ENCODE measurements around the gene DNMBP.
"Not testable (repeated sequence)": the region's sequence is repeated elsewhere in the genome, so short reads cannot be mapped to it uniquely, and the experiment has no call there.

The DNMBP gene

DNA sequence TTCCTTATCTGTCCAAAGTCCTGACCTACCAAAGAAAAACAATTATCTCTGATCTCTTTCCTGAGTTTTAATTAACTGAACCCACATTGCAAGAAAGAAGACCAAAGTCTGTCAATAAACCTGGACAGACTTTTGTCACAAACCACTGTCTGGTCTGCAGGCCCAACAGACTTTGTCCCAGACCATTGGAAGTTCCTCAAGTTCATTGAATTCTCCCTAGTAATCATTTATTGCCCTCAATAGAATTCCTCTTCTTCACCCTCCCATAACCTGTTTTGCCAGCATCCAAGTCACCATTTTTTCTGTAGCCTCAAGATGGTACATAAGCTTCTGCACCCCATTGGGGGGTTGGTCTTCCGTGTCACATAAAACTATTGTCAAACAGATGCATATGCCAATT is 3.9 kb upstream of the DNMBP start:
- no peak for DNase-seq

DNA sequence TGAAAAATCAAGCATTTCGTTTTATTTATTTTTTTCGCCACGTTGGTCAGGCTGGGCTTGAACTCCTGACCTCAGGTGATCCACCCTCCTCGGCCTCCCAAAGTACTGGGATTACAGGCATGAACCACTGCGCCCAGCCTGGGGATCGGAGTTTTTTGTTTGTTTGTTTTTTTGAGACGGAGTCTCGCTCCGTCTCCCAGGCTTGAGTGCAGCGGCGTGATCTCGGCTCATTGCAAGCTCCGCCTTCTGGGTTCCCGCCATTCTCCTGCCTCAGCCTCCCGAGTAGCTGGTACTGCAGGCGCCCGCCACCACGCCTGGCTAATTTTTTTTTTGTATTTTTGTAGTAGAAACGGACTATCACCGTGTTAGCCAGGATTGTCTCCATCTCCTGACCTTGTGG is 2.2 kb upstream of the DNMBP start:
- not testable (repeated sequence) for DNase-seq

DNA sequence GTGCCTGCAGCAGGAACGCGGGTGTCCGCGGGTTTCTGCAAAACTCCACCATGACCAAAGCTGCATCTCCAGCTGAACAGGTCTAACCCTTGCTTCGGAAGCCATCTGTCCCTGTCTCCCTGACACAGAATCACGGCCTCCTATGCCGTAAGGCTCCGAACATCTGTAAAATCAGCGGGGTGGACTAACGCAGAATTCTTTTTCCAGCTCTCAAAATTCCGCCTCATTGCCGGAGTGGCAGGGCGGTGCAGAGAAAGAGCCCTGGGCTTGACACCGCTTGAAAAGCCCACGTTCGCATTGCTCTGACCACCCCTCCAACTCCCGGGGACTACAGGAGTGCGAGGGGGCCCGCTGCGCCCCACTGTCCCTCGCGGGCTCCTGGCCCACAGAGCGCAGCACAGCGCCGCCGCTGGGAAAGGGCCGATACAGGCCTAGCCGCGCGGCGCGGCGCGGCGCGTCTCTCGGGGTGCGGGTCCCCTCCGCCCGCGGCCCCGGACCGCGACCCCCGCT is 409 bp downstream of the DNMBP start:
- no peak for DNase-seq

DNA sequence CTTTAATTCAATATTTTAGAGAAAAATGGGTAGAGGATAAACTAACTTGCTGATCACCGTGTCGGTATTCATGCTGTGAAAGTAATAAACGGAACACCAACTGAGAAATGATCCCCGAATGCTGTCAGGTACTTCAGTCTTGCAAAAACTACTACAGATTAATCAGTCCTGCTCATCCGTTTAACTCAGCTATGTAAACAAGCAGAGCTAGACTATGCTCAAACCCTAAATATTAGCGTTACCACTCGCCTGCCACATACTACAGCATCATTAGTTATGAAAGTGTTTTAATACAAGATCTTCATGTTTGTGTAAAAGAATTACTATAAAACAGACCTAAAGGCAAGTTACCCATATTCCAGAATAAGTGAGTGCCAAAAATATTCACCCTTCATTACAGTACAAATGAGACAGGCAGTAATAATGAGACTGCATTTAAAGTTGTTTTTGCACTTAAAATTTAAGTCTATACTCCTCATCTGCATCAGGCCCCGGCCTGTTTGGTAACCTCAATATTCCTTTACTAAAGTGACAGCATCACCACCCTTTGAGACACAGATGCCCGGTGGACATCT is 952 bp downstream of the DNMBP start:
- DNase-seq = no peak

DNA sequence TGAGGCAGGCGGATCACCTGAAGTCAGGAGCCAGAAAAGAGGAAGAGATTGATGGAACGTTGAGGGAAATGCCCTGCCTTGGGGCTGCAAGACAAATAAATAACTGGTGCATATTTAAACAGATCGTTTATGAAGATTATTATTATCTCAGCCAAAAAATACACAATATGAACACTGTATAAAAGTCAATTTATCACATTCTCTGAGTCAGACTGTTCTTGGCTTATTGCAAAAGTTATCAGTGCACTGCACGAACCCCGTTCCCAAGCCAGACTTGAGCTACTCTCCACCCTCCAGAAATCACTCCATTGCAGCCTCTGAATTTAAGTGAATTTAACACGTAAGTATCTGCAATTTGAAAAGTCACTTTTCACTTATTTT is 1.6 kb downstream of the DNMBP start:
- no peak for DNase-seq

DNA sequence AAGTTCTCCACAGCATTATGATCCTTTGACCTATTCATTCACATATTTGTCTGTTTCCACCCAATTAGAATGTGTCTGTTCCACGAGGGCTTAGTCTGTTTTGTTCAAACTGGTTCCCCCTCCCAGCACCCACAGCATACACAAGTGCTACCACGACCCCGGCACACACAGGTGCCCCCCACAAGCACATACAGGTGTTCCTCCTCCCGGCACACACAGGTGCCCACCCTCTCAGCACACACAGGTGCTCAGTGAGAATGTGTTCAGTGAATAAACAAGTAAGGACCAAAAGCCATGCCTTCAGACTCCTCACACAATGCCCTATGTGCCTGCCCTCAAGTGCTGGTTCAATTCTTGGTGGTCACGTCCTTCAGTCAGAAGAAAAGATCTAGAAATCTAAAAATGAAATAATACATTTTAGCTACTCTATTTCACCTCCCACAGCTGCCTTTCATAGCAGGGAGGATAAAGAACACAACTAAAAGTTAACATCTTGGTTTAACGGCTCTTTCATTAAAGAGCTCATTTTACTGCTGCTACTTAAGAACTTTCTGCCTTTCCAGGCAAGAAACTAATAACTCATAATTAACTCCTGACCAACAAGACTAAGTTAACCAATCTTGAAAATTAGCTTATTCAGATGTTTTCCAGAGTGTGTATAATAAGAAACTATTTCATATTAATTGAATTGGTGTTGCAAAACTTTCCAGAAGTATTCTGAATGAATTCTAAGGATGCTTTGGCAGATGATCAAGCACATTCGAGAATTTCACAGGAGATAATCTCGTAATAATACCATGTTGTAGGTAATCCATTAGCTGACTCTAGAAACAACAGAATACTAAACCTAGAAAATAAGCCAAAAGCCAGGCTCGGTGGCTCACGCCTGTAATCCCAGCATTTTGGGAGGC is 2.3 kb downstream of the DNMBP start:
- no peak for DNase-seq

DNA sequence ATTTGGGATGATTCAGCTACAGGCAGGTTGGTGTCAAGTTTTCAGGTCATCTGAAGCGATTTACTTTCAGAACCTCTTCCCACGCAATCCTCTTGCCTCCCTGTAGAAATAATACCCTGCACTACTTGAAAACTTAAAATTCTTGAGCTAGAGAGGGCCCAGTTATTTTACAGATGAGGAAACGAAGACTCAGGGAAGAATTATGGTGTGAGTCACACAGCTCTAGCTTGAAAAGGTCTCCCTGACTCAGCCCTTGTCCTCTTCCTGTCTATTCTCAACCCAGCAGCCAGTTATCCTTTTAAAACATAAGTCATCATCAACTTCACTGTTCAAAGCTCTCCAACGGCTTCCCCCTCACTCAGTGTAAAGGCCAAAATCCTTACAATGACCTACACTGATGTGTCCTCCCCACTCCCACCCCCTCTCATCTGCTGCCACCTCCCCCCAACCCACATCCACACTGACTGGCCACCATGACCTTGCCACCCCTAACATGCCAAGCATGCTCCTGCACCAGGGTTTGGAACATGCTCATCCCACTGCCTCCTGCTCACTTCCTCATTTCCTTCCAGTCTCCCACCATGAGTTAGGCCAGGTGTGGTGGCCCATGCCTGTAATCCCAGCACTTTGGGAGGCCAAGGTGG is 3.4 kb downstream of the DNMBP start:
- no peak for DNase-seq

DNA sequence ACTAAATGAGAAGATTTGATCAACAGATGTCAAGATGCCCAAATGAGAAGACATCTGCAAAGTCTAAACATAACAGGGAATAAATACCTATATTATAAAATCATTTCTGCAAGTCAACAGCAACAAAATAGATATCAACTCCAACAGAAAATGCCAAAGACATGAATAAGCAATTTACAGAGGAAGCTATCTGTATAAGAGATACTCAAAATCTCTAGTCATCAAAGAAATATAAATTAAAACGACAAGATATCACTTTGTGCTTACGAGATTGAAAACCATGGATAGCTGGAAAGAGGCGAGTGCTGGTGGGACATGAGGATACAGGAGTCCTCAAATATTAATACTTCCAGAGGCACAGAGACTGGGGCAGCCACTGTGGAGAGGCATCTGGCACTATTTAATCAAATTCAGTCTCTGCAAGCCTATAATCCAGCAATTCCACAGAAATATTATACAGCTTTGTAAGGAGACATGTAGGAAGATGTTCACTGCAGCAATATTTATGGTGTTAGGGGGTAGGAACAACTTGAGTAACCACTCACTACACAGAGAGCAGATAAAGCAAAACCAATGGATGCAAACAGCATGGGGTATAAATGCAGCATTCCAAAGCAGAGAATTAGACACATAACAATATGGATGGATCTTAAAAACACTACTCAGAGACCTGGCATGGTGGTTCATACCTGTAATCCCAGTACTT is 4.8 kb downstream of the DNMBP start:
- DNase-seq = no peak

DNA sequence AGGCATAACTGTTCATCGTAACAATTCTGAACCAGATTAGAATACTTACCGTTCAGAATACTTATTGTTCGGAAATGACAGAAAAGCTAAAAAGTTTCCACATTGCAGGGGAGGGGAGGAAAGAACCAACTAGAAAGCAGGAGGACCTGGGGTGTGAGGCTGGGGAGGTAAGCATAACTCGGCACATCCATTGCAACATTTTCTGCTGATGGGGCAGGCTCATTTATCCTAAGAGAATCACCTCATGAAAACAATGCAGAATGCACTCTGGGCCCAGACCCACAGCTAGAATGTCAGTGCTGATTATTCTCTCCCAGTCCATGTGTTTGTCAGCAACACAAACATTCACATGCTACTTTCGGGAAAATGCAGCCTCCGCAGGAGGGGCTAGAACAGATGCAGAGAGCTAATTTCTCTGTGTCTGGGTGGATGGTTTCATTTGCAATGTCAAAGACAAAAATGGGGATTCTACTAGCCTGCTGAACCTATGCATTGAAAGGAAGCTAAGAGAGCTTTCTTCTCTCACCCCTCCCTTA is 9.6 kb downstream of the DNMBP start:
- no peak for DNase-seq

DNA sequence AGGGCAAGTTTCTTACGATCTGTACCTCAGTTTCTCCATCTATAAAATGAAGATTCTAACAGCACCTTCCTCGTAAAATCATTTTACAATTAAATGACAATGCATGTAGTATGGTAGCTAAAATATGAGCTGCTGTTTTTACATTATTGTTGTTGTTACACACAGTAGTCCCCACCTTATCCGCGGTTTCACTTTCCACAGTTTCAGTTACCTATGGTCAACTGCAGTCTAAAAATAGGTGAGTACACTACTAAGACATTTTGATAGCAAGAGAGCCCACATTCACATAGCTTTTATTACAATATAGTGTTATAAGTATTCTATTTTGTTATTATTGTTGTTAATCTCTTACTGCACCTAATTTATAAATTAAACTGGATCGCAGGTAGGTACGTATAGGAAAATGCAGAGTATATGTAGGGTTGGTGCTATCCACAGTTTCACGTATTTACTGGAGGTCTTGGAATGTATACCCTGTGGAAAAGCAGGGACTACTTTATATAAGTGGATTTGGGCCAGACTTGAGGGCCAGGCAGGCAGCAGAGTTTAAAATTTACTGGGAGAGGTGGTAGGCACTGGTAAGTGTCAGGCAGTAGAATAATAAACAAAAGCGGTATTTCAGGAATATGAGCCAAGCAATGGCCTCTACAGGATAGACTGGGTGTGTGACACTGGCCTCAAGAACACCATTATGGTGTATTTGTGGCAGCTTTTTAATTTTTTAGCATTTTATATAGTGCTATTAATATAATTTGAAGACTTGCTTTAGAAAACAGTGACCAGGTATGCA is 10.2 kb downstream of the DNMBP start:
- no peak for DNase-seq

DNA sequence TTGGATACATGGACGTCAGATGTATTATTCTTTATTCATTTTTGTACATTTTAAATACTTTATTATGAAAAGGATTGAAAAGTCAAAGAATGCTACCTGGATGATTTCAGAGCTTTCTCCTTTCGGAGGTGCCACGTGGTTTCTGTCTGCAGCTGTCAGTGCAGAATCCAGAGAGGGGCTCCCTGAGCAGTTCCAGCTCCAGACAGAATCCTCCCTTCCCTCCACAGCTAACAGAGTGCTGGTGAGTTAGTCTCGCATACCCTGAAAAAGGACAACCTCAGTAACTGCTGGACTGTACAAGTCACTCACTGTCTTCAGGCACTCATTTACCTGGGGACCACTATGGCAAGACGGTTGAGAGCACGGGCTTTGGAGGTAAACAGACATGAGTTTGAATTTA is 10.9 kb downstream of the DNMBP start:
- DNase-seq = no peak

DNA sequence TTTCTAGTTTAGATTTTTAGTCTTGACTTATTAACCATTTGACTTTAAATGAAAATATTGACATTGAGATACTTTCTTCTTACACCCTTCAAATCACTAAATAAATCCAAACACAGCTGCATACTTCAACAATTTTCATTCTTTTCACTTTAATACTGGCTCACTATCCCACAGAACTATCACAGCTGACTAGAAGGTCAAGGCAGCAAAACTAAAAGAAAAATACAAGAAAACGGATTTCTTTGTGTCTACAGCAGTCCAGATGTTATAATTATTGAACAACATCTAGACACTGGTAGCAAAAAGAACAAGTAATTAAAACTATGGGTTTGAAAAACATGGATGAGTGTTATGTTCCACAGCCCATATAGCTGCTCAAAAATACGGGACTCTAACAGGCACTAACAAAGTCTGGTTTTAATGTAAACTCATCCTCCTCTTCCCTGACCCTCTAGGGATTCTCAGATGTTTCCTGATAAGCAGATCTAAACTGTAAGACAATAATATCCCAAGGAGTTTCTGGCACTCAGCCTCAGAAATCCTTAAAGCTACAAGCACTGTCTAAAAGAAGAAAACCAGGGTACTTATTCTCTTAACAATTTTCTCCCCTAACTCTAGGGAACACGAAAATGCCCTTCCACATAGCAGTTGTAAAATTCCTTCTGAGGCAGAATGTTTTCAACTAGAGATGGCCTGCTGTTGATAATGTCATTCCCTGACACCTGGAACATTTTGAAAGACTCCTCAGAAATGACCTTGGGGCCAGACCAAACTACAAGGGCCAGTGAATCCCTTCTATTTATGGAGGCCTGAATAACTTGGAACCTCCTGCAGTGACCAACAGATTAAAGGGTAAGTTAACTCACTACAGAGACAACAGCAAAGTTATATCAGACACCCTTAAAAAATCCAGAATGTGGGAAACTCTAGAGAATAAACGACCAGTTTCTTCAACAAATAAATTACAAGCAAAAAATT is 12.8 kb downstream of the DNMBP start:
- no peak for DNase-seq

DNA sequence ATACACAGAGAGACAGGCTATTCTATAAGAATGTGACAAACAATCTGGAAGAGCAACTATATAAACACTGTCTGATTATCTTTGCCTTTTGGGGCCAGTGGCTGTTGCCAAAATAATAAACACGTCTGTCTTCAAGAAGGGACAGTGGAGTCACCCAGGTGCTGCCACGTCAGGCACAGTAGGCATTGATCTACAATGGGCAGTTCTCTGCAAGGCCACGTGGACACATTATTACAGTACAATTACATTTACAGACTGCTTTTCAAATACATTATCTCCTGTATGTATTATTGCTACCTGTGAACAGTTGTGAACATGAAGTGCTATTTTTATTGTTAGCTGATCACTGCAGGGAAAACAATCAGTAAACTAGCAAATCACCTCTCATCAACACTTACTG is 14.0 kb downstream of the DNMBP start:
- no peak for DNase-seq

DNA sequence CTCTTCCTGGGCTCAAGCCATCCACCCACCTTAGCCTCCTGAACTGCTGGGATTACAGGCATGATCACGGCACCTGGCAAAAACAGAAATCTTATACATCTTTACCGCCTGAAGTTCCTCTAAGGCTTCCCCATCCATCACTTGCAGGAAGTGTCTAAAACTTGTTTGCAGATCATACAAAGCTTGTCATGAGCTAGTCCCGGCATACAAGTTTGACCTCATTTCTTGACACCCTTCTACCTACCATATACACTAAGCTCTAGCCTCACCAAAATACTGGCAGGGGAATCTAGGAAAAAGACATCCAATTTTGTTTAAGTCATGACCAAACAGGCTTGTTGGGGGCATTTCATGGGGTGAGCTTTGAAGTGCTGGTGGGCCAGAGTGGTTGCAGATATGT is 14.5 kb downstream of the DNMBP start:
- DNase-seq = no peak

DNA sequence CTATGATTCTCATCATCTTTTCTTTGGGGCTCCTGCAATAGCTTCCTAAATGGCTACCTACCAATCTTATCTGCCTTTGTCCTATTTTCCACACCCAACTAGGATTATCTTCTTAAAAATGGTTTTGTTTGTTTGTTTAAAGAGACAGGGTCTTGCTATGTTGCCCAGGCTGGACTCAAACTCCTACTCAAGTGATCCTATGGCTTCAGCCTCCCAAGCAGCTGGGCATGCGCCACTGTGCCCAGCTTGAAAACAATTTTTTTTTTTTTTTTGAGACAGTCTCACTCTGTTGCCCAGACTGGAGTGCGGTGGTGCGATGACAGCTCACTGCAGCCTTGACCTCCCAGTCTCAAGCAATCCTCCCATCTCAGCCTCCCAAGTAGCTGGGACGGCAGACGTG is 14.9 kb downstream of the DNMBP start:
- DNase-seq = no peak

DNA sequence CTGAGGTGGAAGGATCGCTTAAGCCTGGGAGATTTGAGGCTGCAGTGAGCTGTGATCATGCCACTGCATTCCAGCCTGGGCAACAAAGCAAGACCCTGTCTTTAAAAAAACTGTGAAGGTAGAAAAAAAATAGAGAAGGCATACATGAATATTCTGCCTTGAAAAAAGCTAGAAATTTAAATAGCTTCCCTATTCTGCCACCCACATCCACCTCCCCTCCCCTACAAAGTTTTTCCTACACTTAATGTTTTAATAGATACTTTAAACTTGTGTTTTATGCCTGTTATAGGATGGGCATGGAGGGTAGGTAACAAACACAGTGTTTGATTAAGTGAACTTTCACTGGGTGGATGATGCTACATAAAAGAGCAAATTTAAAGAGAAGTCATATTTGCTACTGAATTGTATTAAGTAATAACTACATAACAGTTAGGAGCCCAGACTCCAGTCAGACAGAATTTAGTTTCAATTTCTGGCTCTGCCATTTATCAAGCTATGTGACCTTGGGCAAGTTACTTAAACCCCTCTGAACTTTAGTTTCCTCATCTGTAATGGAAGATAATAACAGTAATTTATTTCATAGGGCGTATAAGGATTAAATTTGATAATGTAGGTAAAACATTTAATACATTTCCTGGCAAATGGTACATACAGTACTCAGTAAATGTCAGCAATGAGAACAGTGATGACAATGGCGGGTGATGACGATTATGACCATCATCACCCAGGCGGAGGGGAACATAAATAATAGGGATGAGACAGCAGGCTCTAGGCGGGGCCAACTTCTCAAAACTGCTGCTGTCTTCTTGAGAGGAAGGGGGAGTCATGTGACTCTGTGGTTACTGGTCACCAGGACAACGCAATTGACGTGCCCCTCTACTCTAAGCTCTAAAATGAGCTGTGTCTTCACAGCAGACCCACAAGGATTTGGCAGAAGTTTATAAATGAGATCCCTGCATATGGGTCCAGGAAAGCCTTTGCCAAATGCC is 15.8 kb downstream of the DNMBP start:
- no peak for DNase-seq

DNA sequence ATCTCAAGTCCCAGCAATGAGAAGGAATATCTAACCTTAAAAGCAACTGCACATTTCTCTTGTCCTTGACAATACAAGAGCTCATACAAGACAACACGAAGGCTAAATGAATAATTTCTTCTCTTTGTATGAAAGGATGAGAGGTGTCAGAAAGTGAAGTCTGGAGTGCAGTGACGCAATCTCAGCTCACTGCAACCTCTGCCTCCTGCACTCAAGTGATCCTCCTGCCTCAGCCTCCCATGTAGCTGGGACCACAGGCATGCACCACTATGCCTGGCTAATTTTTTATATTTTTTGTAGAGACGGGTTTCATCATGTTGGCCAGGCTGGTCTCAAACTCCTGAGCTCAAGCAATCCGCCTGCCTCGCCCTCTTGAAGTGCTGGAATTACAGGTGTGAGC is 24.1 kb downstream of the DNMBP start:
- DNase-seq = not testable (repeated sequence)

DNA sequence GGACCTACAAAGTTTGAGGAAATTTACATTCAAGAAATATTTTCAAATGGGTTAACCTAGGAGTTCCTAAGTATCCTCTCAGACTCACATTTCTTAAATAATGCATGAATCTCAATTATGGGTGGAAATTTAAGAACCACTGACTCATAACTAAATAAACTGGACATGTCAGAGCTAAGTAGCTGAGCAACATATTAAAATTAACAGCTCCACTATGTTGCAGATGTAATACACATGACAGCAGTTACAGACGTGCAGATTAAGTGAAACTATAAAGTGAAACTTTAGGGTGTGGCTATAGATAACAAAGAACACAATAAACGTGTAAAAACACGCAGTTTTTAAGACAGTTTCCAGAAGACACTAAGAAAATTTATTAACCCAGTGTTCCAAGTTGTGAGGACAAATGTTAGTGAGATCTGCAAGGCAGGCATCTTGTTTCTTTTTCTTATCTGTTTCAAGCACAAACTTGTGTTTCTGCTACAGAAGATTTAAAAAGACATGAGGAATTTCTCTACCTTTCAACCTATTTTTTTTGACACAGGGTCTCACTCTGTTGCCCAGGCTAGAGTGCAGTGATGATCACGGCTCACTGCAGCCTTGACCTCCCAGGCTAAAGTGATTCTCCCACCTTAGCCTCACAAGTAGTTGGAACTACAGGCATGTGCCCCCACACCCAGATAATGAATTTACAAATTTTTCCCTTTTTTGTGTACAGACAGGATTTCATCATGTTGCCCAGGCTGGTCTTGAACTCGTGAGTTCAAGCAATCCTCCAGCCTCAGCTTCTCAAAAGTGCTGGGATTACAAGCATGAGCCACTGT is 25.3 kb downstream of the DNMBP start:
- no peak for DNase-seq

Measured in DMS79 treated with DMSO at 0.1 percent for 48 hours (cell line).